Neural cell (in vitro differentiated cells): Measurements from ENCODE around the gene FMN2.

Experiments
- CTCF ChIP-seq: fragments of 450-650 bp; IDR thresholded peaks from 2 replicates; pipeline ENCODE4 v1.5.1; 2014; ENCODE audit warnings: antibody characterized with exemption, mild to moderate bottlenecking, moderate library complexity; ENCODE audit not compliant: poor library complexity, severe bottlenecking
- RAD21 ChIP-seq: fragments of 450-650 bp; conservative IDR thresholded peaks from 2 replicates; pipeline ENCODE4 v1.6.1; 2014; ENCODE audit warnings: antibody characterized with exemption, mild to moderate bottlenecking, moderate library complexity
- TF ChIP-seq, protein P1 (sequence below): IDR thresholded peaks from 2 replicates; pipeline ENCODE4 v1.6.1; 2012; ENCODE audit warnings: borderline replicate concordance

- TF ChIP-seq CTCF (no peak), RAD21 (no peak)
- TF ChIP-seq, protein P1, sequence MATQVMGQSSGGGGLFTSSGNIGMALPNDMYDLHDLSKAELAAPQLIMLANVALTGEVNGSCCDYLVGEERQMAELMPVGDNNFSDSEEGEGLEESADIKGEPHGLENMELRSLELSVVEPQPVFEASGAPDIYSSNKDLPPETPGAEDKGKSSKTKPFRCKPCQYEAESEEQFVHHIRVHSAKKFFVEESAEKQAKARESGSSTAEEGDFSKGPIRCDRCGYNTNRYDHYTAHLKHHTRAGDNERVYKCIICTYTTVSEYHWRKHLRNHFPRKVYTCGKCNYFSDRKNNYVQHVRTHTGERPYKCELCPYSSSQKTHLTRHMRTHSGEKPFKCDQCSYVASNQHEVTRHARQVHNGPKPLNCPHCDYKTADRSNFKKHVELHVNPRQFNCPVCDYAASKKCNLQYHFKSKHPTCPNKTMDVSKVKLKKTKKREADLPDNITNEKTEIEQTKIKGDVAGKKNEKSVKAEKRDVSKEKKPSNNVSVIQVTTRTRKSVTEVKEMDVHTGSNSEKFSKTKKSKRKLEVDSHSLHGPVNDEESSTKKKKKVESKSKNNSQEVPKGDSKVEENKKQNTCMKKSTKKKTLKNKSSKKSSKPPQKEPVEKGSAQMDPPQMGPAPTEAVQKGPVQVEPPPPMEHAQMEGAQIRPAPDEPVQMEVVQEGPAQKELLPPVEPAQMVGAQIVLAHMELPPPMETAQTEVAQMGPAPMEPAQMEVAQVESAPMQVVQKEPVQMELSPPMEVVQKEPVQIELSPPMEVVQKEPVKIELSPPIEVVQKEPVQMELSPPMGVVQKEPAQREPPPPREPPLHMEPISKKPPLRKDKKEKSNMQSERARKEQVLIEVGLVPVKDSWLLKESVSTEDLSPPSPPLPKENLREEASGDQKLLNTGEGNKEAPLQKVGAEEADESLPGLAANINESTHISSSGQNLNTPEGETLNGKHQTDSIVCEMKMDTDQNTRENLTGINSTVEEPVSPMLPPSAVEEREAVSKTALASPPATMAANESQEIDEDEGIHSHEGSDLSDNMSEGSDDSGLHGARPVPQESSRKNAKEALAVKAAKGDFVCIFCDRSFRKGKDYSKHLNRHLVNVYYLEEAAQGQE: no peak
Observed at GRCh38 chr1:240109920-240110636, 18.4 kb downstream of the FMN2 start.
